Immature natural killer cell (primary cell): Measurements from ENCODE around the gene ARFRP1. TPM values are rescaled to one million over a fixed set of nuclear protein-coding genes. Genes with fewer than 3 reads are reported as not detected.
"Not testable (repeated sequence)": the region's sequence is repeated elsewhere in the genome, so short reads cannot be mapped to it uniquely, and the experiment has no call there.

Source experiments
- DNase-seq, 3 donors: peaks; one replicate each; pipeline ENCODE4 v3.0.0; 2022; ENCODE audit warnings: mixed read lengths in 1 of 3
- H3K27ac Mint-ChIP-seq, 6 donors: one replicate each; pipeline ENCODE4 v1.8.0; 2020; ENCODE audit warnings: mixed read lengths in 6 of 6, mild to moderate bottlenecking in 5 of 6, inconsistent platforms in 4 of 6, moderate library complexity in 3 of 6
- H3K27me3 Mint-ChIP-seq, 3 donors: one replicate each; pipeline ENCODE4 v1.8.0; 2020 to 2021; ENCODE audit warnings: low read depth in 3 of 3, mild to moderate bottlenecking in 3 of 3, mixed read lengths in 3 of 3, moderate library complexity in 3 of 3, inconsistent platforms in 1 of 3
- H3K36me3 Mint-ChIP-seq, 3 donors: one replicate each; pipeline ENCODE4 v1.8.0; 2020; ENCODE audit warnings: mixed read lengths in 3 of 3, inconsistent platforms in 2 of 3, mild to moderate bottlenecking in 2 of 3
- H3K4me1 Mint-ChIP-seq, 2 donors: one replicate each; pipeline ENCODE4 v1.8.0; 2020; ENCODE audit warnings: inconsistent platforms in 2 of 2, mild to moderate bottlenecking in 2 of 2, mixed read lengths in 2 of 2, moderate library complexity in 1 of 2
- H3K4me3 Mint-ChIP-seq, 5 donors: one replicate each; pipeline ENCODE4 v1.8.0; 2020; ENCODE audit warnings: mild to moderate bottlenecking in 5 of 5, mixed read lengths in 5 of 5, inconsistent platforms in 3 of 5, moderate library complexity in 3 of 5
- H3K9me3 Mint-ChIP-seq, 6 donors: one replicate each; pipeline ENCODE4 v1.8.0; 2020; ENCODE audit warnings: mild to moderate bottlenecking in 6 of 6, mixed read lengths in 6 of 6, inconsistent platforms in 4 of 6, moderate library complexity in 3 of 6
- polyA plus RNA-seq, 3 donors: library from polyadenylated mRNA; unstranded; fragments of 300-500 nt; fragmentation: Illumina TruSeq; gene quantifications; one replicate each; pipeline ENCODE4 v1.2.3, GENCODE V29; 2021

ARFRP1 gene
- polyA plus RNA-seq, 3 donors from 2014 or later, result 43.0 to 72.7 (median 54.3) TPM

DNA sequence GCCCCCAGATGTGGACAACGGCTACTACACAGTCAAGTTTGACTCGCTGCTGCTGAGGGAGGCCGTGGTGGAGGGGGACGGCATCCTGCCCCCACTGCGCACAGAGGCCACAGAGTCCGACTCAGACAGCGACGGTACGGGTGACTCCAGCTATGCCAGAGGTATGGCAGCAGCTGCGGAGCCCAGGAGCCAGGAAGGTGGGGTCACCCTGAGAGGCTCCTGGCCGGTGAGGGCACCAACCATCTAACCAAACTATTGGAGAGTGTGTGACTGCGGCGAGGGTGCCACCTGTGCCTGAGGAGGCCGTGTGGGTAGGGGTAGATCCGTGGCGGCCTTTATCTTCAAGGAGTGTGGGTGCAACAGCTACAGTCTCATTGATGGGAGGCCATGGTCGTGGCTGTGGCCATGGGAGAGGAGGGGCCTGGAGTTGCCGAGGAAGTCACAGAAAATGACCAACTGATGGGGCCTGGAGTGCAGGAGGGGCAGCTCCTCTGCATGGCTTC lies 25.9 kb upstream of the ARFRP1 start:
- Mint-ChIP-seq H3K27me3 (peaks cover 2 to 11% (median 9%) of the 10 kb centered on the region in 3 donors), H3K27ac (peak overlapping the region in 3 of 6 donors; percentile 20 to 67 (median 35)), H3K4me1 (peaks cover 14 to 26% of the 10 kb centered on the region in 2 donors), H3K36me3 (peaks cover 0 to 16% (median 6%) of the 10 kb centered on the region in 3 donors), H3K4me3 (peak overlapping the region in 1 of 5 donors; percentile 36), H3K9me3 (no peaks in the 10 kb centered on the region)
- no peak for DNase-seq

GRCh38 chr20:63733117-63733516 lies 25.3 kb upstream of the ARFRP1 start:
- Mint-ChIP-seq H3K36me3 (peaks cover 3 to 16% (median 9%) of the 10 kb centered on the region in 3 donors), H3K4me3 (no peak overlapping the region), H3K27me3 (peaks cover 2 to 14% (median 11%) of the 10 kb centered on the region in 3 donors), H3K9me3 (no peaks in the 10 kb centered on the region), H3K4me1 (peaks cover 14 to 30% of the 10 kb centered on the region in 2 donors), H3K27ac (no peak overlapping the region)
- no peak for DNase-seq

GRCh38 chr20:63732118-63733095 lies 24.6 kb upstream of the ARFRP1 start:
- DNase-seq, result no peak
- peaks cover 4 to 20% (median 10%) of the 10 kb centered on the region in 3 donors for H3K36me3 Mint-ChIP-seq
- H3K9me3 Mint-ChIP-seq, result no peaks in the 10 kb centered on the region
- H3K27ac Mint-ChIP-seq, result no peak overlapping the region
- no peak overlapping the region for H3K4me3 Mint-ChIP-seq
- peaks cover 14 to 36% of the 10 kb centered on the region in 2 donors for H3K4me1 Mint-ChIP-seq
- peaks cover 2 to 14% (median 11%) of the 10 kb centered on the region in 3 donors for H3K27me3 Mint-ChIP-seq

GRCh38 chr20:63731410-63731809 lies 23.6 kb upstream of the ARFRP1 start:
- H3K27me3 Mint-ChIP-seq, result peaks cover 2 to 10% (median 9%) of the 10 kb centered on the region in 3 donors
- peaks cover 8 to 35% of the 10 kb centered on the region in 2 donors for H3K4me1 Mint-ChIP-seq
- no peak for DNase-seq
- H3K27ac Mint-ChIP-seq, result no peak overlapping the region
- H3K9me3 Mint-ChIP-seq, result no peaks in the 10 kb centered on the region
- no peak overlapping the region for H3K4me3 Mint-ChIP-seq
- H3K36me3 Mint-ChIP-seq, result peaks cover 7 to 24% (median 14%) of the 10 kb centered on the region in 3 donors

GRCh38 chr20:63730189-63730733 lies 22.5 kb upstream of the ARFRP1 start:
- Mint-ChIP-seq H3K36me3 (peaks cover 14 to 24% (median 17%) of the 10 kb centered on the region in 3 donors), H3K27ac (peak overlapping the region in 2 of 6 donors; percentile 49 to 77), H3K4me1 (peaks cover 4 to 25% of the 10 kb centered on the region in 2 donors), H3K4me3 (peak overlapping the region in 1 of 5 donors; percentile 12)
- H3K9me3 Mint-ChIP-seq, DNase-seq, H3K27me3 Mint-ChIP-seq: not testable (repeated sequence)

- not testable (repeated sequence) for H3K27ac Mint-ChIP-seq
Measured at GRCh38 chr20:63722967-63723622, 15.3 kb upstream of the ARFRP1 start.

DNA sequence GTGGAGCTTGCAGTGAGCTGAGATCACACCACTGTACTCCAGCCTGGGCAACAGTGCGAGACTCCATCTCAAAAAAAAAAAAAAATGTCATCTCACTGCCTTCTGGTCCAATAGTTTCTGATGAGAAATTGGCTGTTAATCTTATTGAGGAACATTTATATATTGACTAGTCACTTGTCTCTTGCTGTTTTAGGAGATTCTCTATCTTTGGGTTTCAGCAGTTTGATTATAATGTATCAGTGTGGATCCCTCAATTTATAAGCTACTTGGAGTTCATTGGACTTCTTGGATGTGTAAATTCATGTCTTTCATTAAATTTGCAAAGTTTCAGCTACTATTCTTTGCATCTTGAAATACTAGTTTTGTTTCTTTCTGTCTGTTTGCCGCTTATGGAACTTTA lies 11.2 kb upstream of the ARFRP1 start:
- no peak for DNase-seq
- H3K27ac Mint-ChIP-seq, result peak overlapping the region in 2 of 6 donors; percentile 7 to 30
- peaks cover 27 to 43% (median 40%) of the 10 kb centered on the region in 3 donors for H3K36me3 Mint-ChIP-seq
- H3K4me3 Mint-ChIP-seq, result peak overlapping the region in 1 of 5 donors; percentile 22
- H3K27me3 Mint-ChIP-seq, result peaks cover 0 to 5% (median 1%) of the 10 kb centered on the region in 3 donors
- peaks cover 21 to 35% of the 10 kb centered on the region in 2 donors for H3K4me1 Mint-ChIP-seq
- H3K9me3 Mint-ChIP-seq, result peaks cover 1 to 10% (median 5%) of the 10 kb centered on the region in 6 donors

More at GRCh38 chr20:63722967-63723622, 15.3 kb upstream of the ARFRP1 start:
- Mint-ChIP-seq H3K9me3 (peaks cover 3 to 12% (median 8%) of the 10 kb centered on the region in 6 donors), H3K4me1 (peaks cover 20 to 21% of the 10 kb centered on the region in 2 donors), H3K36me3 (peaks cover 24 to 31% (median 29%) of the 10 kb centered on the region in 3 donors)
- H3K27me3 Mint-ChIP-seq, DNase-seq, H3K4me3 Mint-ChIP-seq: not testable (repeated sequence)

GRCh38 chr20:63714858-63715257 lies 7.1 kb upstream of the ARFRP1 start:
- H3K27me3 Mint-ChIP-seq, result peaks cover 2 to 4% (median 2%) of the 10 kb centered on the region in 3 donors
- no peak overlapping the region for H3K27ac Mint-ChIP-seq
- H3K36me3 Mint-ChIP-seq, result peaks cover 30 to 59% (median 44%) of the 10 kb centered on the region in 3 donors
- no peak overlapping the region for H3K4me3 Mint-ChIP-seq
- peaks cover 1 to 10% (median 5%) of the 10 kb centered on the region in 6 donors for H3K9me3 Mint-ChIP-seq
- H3K4me1 Mint-ChIP-seq, result peaks cover 38 to 57% of the 10 kb centered on the region in 2 donors
- DNase-seq, result no peak

GRCh38 chr20:63712191-63712590 lies 4.4 kb upstream of the ARFRP1 start:
- Mint-ChIP-seq H3K27me3 (peaks cover 0 to 9% (median 2%) of the 10 kb centered on the region in 3 donors), H3K4me1 (peaks cover 41 to 57% of the 10 kb centered on the region in 2 donors), H3K27ac (peak overlapping the region in 2 of 6 donors; percentile 10 to 39), H3K36me3 (peaks cover 23 to 49% (median 32%) of the 10 kb centered on the region in 3 donors), H3K9me3 (peaks cover 0 to 4% (median 2%) of the 10 kb centered on the region in 6 donors), H3K4me3 (no peak overlapping the region)
- DNase-seq, result no peak

GRCh38 chr20:63711085-63711645 lies 3.4 kb upstream of the ARFRP1 start:
- H3K36me3 Mint-ChIP-seq, result peaks cover 19 to 49% (median 25%) of the 10 kb centered on the region in 3 donors
- H3K9me3 Mint-ChIP-seq, result peaks cover 0 to 4% (median 2%) of the 10 kb centered on the region in 6 donors
- peaks cover 49 to 60% of the 10 kb centered on the region in 2 donors for H3K4me1 Mint-ChIP-seq
- H3K27ac Mint-ChIP-seq, result peak overlapping the region in 1 of 6 donors; percentile 19
- H3K4me3 Mint-ChIP-seq, result peak overlapping the region in 2 of 5 donors; percentile 3 to 21
- no peak for DNase-seq
- H3K27me3 Mint-ChIP-seq, result peaks cover 0 to 11% (median 5%) of the 10 kb centered on the region in 3 donors

GRCh38 chr20:63709149-63709527 lies 1.4 kb upstream of the ARFRP1 start:
- no peak for DNase-seq
- peaks cover 10 to 35% (median 15%) of the 10 kb centered on the region in 3 donors for H3K36me3 Mint-ChIP-seq
- peak overlapping the region in 4 of 6 donors; percentile 57 to 89 (median 72) for H3K27ac Mint-ChIP-seq
- peaks cover 0 to 11% (median 5%) of the 10 kb centered on the region in 3 donors for H3K27me3 Mint-ChIP-seq
- H3K4me1 Mint-ChIP-seq, result peaks cover 51 to 55% of the 10 kb centered on the region in 2 donors
- no peaks in the 10 kb centered on the region for H3K9me3 Mint-ChIP-seq
- peak overlapping the region; percentile 60 to 78 (median 74) for H3K4me3 Mint-ChIP-seq

DNA sequence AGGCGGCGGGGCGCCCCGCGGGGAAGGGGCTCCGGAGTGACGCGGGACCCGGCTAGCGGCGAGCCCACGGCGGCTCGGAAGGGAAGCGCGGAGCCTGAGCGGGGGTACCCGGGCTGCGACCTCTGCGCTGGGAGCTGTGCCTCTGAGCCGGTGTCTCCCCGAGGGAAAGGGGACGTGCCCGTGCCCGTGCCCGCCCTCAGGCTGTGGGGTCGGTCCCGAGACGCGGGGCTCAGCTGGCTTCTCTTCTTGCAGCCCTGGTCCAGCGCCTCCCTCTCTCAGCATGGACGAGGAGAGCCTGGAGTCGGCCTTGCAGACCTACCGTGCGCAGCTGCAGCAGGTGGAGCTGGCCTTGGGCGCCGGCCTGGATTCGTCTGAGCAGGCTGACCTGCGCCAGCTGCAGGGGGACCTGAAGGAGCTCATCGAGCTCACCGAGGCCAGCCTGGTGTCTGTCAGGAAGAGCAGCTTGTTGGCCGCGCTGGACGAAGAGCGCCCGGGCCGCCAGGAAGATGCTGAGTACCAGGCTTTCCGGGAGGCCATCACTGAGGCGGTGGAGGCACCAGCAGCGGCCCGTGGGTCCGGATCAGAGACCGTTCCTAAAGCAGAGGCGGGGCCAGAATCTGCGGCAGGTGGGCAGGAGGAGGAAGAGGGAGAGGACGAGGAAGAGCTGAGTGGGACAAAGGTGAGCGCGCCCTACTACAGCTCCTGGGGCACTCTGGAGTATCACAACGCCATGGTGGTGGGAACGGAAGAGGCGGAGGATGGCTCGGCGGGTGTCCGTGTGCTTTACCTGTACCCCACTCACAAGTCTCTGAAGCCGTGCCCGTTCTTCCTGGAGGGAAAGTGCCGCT lies 749 bp upstream of the ARFRP1 start:
- DNase-seq, result peak in 1 of 3 donors; percentile 30
- Mint-ChIP-seq H3K36me3 (peaks cover 10 to 31% (median 15%) of the 10 kb centered on the region in 3 donors), H3K4me1 (peaks cover 51 to 55% of the 10 kb centered on the region in 2 donors), H3K27me3 (peaks cover 0 to 11% (median 5%) of the 10 kb centered on the region in 3 donors), H3K4me3 (peak overlapping the region; percentile 60 to 78 (median 74)), H3K27ac (peak overlapping the region in 5 of 6 donors; percentile 49 to 89 (median 61)), H3K9me3 (no peaks in the 10 kb centered on the region)
